HCT116 (cell line): Measurements from ENCODE around the gene PLG. TPM values are rescaled to one million over a fixed set of nuclear protein-coding genes. Genes with fewer than 3 reads are reported as not detected.

Experiments used
- ATAC-seq: fragments of 200-7000 bp; cut with Tn5 transposase; 2 replicates; pipeline ENCODE4 v1.9.1; 2020; ENCODE audit warnings: mild to moderate bottlenecking, moderate library complexity
- BruUV-seq: library from RNA; stranded (reverse); fragments of 400-500 nt; replicated peaks from 2 replicates; lab custom pipeline; 2021; lab: Mats Ljungman, UMichigan
- CTCF ChIA-PET: fragments of 300-600 bp; sonication (Branson Sonifier 250); formaldehyde crosslinking; loops from one replicate; lab custom pipeline; 2021; ENCODE audit warnings: antibody characterized with exemption; lab: Charles Lee
- POLR2A ChIA-PET: fragments of 300-600, 350-600 bp; sonication (Branson Sonifier 250); formaldehyde crosslinking; loops from one replicate; lab custom pipeline; 2021; ENCODE audit warnings: antibody characterized with exemption; lab: Charles Lee
- RAD21 ChIA-PET, 2 experiments: fragments of 300-600 bp; sonication (Branson Sonifier 250); formaldehyde crosslinking; loops; one replicate each; lab custom pipeline; 2023; ENCODE audit warnings: low total read pairs in 2 of 2; ENCODE audit not compliant: uncharacterized antibody in 2 of 2, unreplicated experiment in 2 of 2, low non-redundant PET in 1 of 2; lab: Charles Lee
- DNase-seq: peaks from one replicate; pipeline ENCODE4 v3.0.0-alpha.2; 2010; ENCODE audit warnings: low read depth, low spot score
- H2AFZ ChIP-seq: fragments of 200-600 bp; shearing (Covaris generic), sonication (generic); 2 replicates; pipeline ENCODE4 v1.6.1; 2017; ENCODE audit warnings: low read depth, mixed run types, mixed read lengths, antibody characterized with exemption, low read length; ENCODE audit not compliant: poor library complexity, severe bottlenecking
- H3K27ac ChIP-seq: 2 replicates; pipeline ENCODE4 v1.5.1; 2012; ENCODE audit warnings: low read depth, low read length
- H3K27me3 ChIP-seq: fragments of 200-600 bp; sonication (generic); 2 replicates; pipeline ENCODE4 v1.6.1; 2016; ENCODE audit warnings: mixed run types, low read length, mixed read lengths; ENCODE audit not compliant: insufficient read depth
- H3K36me3 ChIP-seq, 2 experiments: fragments of 200-500 bp in 1 of 2; fragments of 200-600 bp in 1 of 2; sonication (Bioruptor generic) in 1 of 2; sonication (generic) in 1 of 2; 2 replicates each; pipeline versions ENCODE4 v1.5.1 to v1.6.1; 2014 to 2016; ENCODE audit warnings: low read length in 2 of 2, inconsistent platforms in 1 of 2, mixed read lengths in 1 of 2, mixed run types in 1 of 2; ENCODE audit not compliant: insufficient read depth in 2 of 2, control insufficient read depth in 1 of 2
- H3K4me1 ChIP-seq, 2 experiments: fragments of 200-600 bp in 1 of 2; sonication (generic) in 1 of 2; 2 replicates each; pipeline versions ENCODE4 v1.5.1 to v1.6.1; 2012 to 2017; ENCODE audit warnings: low read length in 2 of 2, inconsistent platforms in 1 of 2, mild to moderate bottlenecking in 1 of 2, mixed read lengths in 1 of 2, mixed run types in 1 of 2, moderate library complexity in 1 of 2; ENCODE audit not compliant: insufficient read depth in 2 of 2, control insufficient read depth in 1 of 2
- H3K4me2 ChIP-seq: fragments of 200-600 bp; sonication (generic); 2 replicates; pipeline ENCODE4 v1.6.1; 2017; ENCODE audit warnings: mixed run types, low read length, mixed read lengths
- H3K4me3 ChIP-seq, 2 experiments: fragments of 200-600 bp in 1 of 2; sonication (generic) in 1 of 2; replicated peaks in 1 of 2; 2 replicates each; pipeline ENCODE4 v1.5.1; 2011 to 2016; ENCODE audit warnings: low read length in 2 of 2, control low read depth in 1 of 2, low read depth in 1 of 2, mild to moderate bottlenecking in 1 of 2, mixed read lengths in 1 of 2, mixed run types in 1 of 2
- H3K79me2 ChIP-seq: fragments of 200-600 bp; sonication (generic); 2 replicates; pipeline ENCODE4 v1.6.1; 2017; ENCODE audit warnings: mild to moderate bottlenecking, mixed run types, low read length, moderate library complexity, mixed read lengths; ENCODE audit not compliant: insufficient read depth
- H3K9ac ChIP-seq: fragments of 200-600 bp; sonication (generic); 2 replicates; pipeline ENCODE4 v1.6.1; 2016; ENCODE audit warnings: low read length, mixed read lengths
- H3K9me2 ChIP-seq: fragments of 200-600 bp; sonication (generic), shearing (Covaris generic); 2 replicates; pipeline ENCODE4 v1.6.1; 2017; ENCODE audit warnings: mixed run types, mild to moderate bottlenecking, moderate library complexity; ENCODE audit not compliant: insufficient read depth
- H3K9me3 ChIP-seq, 2 experiments: fragments of 200-500 bp in 1 of 2; fragments of 200-600 bp in 1 of 2; sonication (Bioruptor generic) in 1 of 2; sonication (generic) in 1 of 2; 2 replicates each; pipeline ENCODE4 v1.6.1; 2014 to 2017; ENCODE audit warnings: low read length in 2 of 2, mixed read lengths in 2 of 2, inconsistent platforms in 1 of 2, low read depth in 1 of 2, mild to moderate bottlenecking in 1 of 2, mixed run types in 1 of 2, moderate library complexity in 1 of 2; ENCODE audit not compliant: control insufficient read depth in 1 of 2, insufficient read depth in 1 of 2
- H4K20me1 ChIP-seq: fragments of 200-600 bp; sonication (generic), shearing (Covaris generic); 2 replicates; pipeline ENCODE4 v1.6.1; 2017; ENCODE audit warnings: mixed run types, mild to moderate bottlenecking, moderate library complexity; ENCODE audit not compliant: insufficient read depth
- EGR1 ChIP-seq: IDR thresholded peaks from 2 replicates; pipeline ENCODE4 v1.6.1; 2012; ENCODE audit warnings: low read depth
- ELF1 ChIP-seq: IDR thresholded peaks from 2 replicates; pipeline ENCODE4 v1.6.1; 2012; ENCODE audit warnings: low read depth, borderline replicate concordance
- EZH2 ChIP-seq: fragments of 200-600 bp; sonication (generic); IDR thresholded peaks from 2 replicates; pipeline ENCODE4 v1.6.1; 2017; ENCODE audit warnings: antibody characterized with exemption, mixed run types
- EZH2phosphoT487 ChIP-seq: fragments of 200-600 bp; IDR thresholded peaks from 2 replicates; pipeline ENCODE4 v1.6.1; 2018; ENCODE audit warnings: antibody characterized with exemption, borderline replicate concordance
- JUND ChIP-seq: IDR thresholded peaks from 2 replicates; pipeline ENCODE4 v1.6.1; 2012
- POLR2A ChIP-seq: IDR thresholded peaks from 2 replicates; pipeline ENCODE4 v1.7.0; 2011; ENCODE audit warnings: borderline replicate concordance; ENCODE audit not compliant: insufficient read depth, insufficient read length; ENCODE audit errors: extremely low read depth
- SP1 ChIP-seq: IDR thresholded peaks from 2 replicates; pipeline ENCODE4 v1.6.1; 2012; ENCODE audit warnings: low read depth
- SRF ChIP-seq: IDR thresholded peaks from 2 replicates; pipeline ENCODE4 v1.6.1; 2012; ENCODE audit warnings: low read depth
- TCF7L2 ChIP-seq: IDR thresholded peaks from 2 replicates; pipeline ENCODE4 v1.7.0; 2011; ENCODE audit warnings: borderline replicate concordance, inconsistent platforms; ENCODE audit not compliant: insufficient read depth, insufficient read length; ENCODE audit errors: extremely low read depth
- ZFX ChIP-seq: fragments of 450-650 bp; IDR thresholded peaks from 2 replicates; pipeline ENCODE4 v1.6.1; 2017
- ZNF274 ChIP-seq: fragments of 200-500 bp; sonication (Bioruptor generic); IDR thresholded peaks from 2 replicates; pipeline ENCODE4 v1.6.1; 2014; ENCODE audit warnings: mild to moderate bottlenecking, low read depth, low read length, inconsistent platforms
- intact Hi-C: fragments of 100-400 bp; cut with micrococcal nuclease; formaldehyde crosslinking; loops from 2 replicates; pipeline ENCODE4 v1.10.0; 2022
- total RNA-seq: library from RNA; stranded (reverse); gene quantifications from one replicate; pipeline ENCODE4 v1.2.1, GENCODE V29; 2021; ENCODE audit not compliant: unreplicated experiment
- TF ChIP-seq, protein P1 (sequence below), 3 experiments: fragments of 200-600 bp in 1 of 3; sonication (generic) in 1 of 3; IDR thresholded peaks in 2 of 3; conservative IDR thresholded peaks in 1 of 3; 2 replicates each; pipeline ENCODE4 v1.5.1; 2012 to 2017; ENCODE audit warnings: low read depth in 2 of 3, low read length in 2 of 3, antibody characterized with exemption in 1 of 3, borderline replicate concordance in 1 of 3, control low read depth in 1 of 3, mild to moderate bottlenecking in 1 of 3, mixed read lengths in 1 of 3, mixed run types in 1 of 3, moderate library complexity in 1 of 3; ENCODE audit not compliant: insufficient read depth in 1 of 3
- TF ChIP-seq, protein P2 (sequence below): IDR thresholded peaks from 2 replicates; pipeline ENCODE4 v1.6.1; 2012; ENCODE audit warnings: low read depth

The PLG gene
- total RNA-seq, 1 experiment from 2014 or later, result 0.69 TPM

GRCh38 chr6:160788806-160789205 is 86.8 kb downstream of the PLG start:
- Histone ChIP-seq H3K27ac (no peak overlapping the region), H3K4me3 (no peak overlapping the region), H3K9me2 (no peaks in the 10 kb centered on the region), H3K9ac (no peak overlapping the region), H4K20me1 (no peaks in the 10 kb centered on the region), H3K27me3 (no peaks in the 10 kb centered on the region), H3K36me3 (no peaks in the 10 kb centered on the region), H3K9me3 (no peaks in the 10 kb centered on the region), H3K4me2 (no peak overlapping the region), H3K79me2 (no peaks in the 10 kb centered on the region), H2AFZ (no peak overlapping the region), H3K4me1 (peaks cover 12 to 39% of the 10 kb centered on the region in 2 experiments)
- ATAC-seq, result no peak
- TF ChIP-seq, protein P1, sequence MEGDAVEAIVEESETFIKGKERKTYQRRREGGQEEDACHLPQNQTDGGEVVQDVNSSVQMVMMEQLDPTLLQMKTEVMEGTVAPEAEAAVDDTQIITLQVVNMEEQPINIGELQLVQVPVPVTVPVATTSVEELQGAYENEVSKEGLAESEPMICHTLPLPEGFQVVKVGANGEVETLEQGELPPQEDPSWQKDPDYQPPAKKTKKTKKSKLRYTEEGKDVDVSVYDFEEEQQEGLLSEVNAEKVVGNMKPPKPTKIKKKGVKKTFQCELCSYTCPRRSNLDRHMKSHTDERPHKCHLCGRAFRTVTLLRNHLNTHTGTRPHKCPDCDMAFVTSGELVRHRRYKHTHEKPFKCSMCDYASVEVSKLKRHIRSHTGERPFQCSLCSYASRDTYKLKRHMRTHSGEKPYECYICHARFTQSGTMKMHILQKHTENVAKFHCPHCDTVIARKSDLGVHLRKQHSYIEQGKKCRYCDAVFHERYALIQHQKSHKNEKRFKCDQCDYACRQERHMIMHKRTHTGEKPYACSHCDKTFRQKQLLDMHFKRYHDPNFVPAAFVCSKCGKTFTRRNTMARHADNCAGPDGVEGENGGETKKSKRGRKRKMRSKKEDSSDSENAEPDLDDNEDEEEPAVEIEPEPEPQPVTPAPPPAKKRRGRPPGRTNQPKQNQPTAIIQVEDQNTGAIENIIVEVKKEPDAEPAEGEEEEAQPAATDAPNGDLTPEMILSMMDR (IDR thresholded peaks at IDR 0.05 in 2 of 3, conservative IDR thresholded peaks at IDR 0.05 in 1 of 3; ENCODE audit: borderline replicate concordance in 1 of 3, insufficient read depth in 1 of 3, low read depth in 2 of 3, low read length in 2 of 3), result no peak
- TF ChIP-seq SP1, result no peak
- no peak for TF ChIP-seq EZH2
- TF ChIP-seq JUND, result no peak
- no peak for TF ChIP-seq EGR1
- TF ChIP-seq ELF1, result no peak
- no peak for TF ChIP-seq ZNF274
- TF ChIP-seq, protein P2, sequence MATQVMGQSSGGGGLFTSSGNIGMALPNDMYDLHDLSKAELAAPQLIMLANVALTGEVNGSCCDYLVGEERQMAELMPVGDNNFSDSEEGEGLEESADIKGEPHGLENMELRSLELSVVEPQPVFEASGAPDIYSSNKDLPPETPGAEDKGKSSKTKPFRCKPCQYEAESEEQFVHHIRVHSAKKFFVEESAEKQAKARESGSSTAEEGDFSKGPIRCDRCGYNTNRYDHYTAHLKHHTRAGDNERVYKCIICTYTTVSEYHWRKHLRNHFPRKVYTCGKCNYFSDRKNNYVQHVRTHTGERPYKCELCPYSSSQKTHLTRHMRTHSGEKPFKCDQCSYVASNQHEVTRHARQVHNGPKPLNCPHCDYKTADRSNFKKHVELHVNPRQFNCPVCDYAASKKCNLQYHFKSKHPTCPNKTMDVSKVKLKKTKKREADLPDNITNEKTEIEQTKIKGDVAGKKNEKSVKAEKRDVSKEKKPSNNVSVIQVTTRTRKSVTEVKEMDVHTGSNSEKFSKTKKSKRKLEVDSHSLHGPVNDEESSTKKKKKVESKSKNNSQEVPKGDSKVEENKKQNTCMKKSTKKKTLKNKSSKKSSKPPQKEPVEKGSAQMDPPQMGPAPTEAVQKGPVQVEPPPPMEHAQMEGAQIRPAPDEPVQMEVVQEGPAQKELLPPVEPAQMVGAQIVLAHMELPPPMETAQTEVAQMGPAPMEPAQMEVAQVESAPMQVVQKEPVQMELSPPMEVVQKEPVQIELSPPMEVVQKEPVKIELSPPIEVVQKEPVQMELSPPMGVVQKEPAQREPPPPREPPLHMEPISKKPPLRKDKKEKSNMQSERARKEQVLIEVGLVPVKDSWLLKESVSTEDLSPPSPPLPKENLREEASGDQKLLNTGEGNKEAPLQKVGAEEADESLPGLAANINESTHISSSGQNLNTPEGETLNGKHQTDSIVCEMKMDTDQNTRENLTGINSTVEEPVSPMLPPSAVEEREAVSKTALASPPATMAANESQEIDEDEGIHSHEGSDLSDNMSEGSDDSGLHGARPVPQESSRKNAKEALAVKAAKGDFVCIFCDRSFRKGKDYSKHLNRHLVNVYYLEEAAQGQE, result no peak
- no peak for TF ChIP-seq SRF
- no peak for TF ChIP-seq ZFX
- TF ChIP-seq POLR2A, result no peak
- TF ChIP-seq TCF7L2, result no peak
- TF ChIP-seq EZH2phosphoT487, result no peak
- no TSS peak for BruUV-seq
- no peak for DNase-seq
- intact Hi-C loops, result no loop called here
- POLR2A ChIA-PET, result interaction anchor here (0.6 kb wide), 1 partner anchor 485 kb away, joined by 3 read pairs; the partner anchor contains the start of gene AGPAT4
- RAD21 ChIA-PET, result no interaction called here
- CTCF ChIA-PET, result no interaction called here
